ENCODE measurements around the gene ERP44.

- peak; percentile 37; the same call in 1 of the 2 replicates for TF ChIP-seq CTCF (IDR thresholded peaks at IDR 0.05)
- no peak for TF ChIP-seq POLR2AphosphoS5 (IDR thresholded peaks at IDR 0.05; ENCODE audit: low read depth, low read length)
- no peak for TF ChIP-seq TCF7L2 (IDR thresholded peaks at IDR 0.05; ENCODE audit: low read depth, low read length)
Measured at GRCh38 chr9:99947395-99947794, 151.4 kb downstream of the ERP44 start.

Measured in Panc1 (cell line).